Stimulated activated CD8-positive, alpha-beta memory T cell treated with anti-CD3 and anti-CD28 coated beads, Interleukin-4, amount 100 ng/mL, for 24 hours (primary cell): ENCODE measurements around the gene SYT6.
"Not testable (repeated sequence)": the region's sequence is repeated elsewhere in the genome, so short reads cannot be mapped to it uniquely, and the experiment has no call there.

Experiments used
- DNase-seq: peaks from one replicate; pipeline ENCODE4 v3.0.0-alpha.2; 2020; ENCODE audit warnings: low read depth

Gene SYT6

DNA sequence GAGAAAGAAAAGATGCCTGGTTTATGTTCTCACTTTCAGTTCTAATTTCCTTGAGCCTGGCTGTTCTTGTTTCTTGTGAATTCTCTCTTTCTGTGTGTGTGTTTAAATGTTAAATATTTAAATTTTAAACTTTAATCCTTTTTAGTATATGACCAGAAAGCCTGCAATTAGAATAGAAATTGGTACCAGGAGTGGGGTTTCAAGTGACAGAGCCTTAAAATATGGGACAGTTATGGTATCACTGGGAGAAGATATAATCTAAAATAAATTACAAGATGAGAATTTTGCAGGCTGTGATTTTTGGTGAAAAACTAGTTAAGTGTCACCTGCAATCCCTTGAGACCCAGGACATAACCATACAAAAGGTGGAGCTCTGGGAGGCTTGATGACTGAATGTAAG lies 81.4 kb downstream of the SYT6 start:
- no peak for DNase-seq

DNA sequence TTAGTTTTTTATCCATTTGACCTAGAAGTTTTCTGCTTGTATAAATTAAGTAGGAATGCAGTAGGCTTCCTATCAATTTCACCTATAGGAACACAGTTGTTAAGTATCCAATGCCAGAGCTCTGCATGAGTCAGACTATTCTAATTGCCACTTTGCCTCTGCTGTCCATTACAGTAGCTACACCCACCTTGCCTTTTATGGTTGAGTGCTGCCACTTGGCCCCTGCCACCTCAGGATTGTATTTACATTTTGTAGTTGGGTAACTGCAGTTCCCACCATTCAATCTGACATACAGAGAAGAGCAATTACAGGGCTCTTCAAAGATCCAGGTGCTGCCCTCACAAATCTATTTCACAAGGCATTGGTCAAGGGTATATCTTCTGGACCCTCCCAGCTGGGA lies 83.9 kb downstream of the SYT6 start:
- DNase-seq: not testable (repeated sequence)

DNA sequence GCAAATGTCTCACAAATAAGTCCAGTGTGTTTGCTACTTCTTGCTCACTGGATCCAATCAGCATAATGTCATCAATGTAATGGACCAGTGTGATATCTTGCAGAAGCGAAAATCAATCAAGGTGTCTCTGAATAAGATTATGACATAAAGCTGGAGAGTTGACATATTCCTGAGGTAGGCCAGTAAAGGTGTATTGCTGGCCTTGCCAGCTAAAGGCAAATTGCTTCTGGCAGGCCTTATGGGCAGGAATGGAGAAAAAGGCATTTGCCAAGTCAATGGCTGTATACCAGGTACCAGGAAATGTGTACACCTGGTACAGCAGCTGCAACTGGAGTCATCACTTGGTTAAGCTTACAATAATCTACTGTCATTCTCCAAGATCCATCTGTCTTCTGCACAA lies 85.0 kb downstream of the SYT6 start:
- DNase-seq: not testable (repeated sequence)

DNA sequence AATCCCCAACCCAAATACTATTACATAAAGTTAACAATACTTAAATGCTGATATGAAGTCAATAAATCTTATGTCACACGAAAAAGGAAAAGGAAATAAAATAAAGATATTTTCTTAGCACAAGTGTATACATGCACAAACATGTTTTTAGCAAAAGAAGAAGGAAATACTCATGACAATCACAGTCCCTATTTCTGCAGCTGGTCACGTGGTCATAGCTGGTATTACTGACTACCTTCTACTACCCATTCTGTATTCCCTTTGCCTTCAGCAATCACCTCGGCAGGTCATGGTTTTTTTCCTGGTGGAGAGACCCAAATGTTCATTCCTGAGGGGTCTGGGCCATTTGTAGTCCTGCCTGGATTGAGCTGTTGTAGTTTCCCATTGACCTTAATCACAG lies 88.0 kb downstream of the SYT6 start:
- DNase-seq: not testable (repeated sequence)

DNA sequence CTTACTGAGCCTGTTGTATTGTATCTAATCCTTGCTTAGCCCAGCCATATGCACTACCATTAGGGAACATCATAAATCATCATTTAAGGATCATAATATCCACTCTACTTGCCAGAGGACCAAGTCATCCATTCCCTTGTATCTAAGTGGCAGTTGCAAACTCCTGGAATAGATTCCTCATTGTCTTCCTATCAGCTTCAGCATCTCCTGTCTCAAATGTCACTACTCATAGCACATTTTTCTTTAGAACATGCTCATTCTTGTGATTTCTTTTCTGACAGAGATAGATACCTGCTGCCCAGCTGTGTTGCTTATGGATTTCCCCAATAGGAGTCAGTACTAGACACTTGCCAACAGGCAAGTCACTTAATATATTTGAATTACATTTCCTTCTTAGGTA lies 90.1 kb downstream of the SYT6 start:
- no peak for DNase-seq

DNA sequence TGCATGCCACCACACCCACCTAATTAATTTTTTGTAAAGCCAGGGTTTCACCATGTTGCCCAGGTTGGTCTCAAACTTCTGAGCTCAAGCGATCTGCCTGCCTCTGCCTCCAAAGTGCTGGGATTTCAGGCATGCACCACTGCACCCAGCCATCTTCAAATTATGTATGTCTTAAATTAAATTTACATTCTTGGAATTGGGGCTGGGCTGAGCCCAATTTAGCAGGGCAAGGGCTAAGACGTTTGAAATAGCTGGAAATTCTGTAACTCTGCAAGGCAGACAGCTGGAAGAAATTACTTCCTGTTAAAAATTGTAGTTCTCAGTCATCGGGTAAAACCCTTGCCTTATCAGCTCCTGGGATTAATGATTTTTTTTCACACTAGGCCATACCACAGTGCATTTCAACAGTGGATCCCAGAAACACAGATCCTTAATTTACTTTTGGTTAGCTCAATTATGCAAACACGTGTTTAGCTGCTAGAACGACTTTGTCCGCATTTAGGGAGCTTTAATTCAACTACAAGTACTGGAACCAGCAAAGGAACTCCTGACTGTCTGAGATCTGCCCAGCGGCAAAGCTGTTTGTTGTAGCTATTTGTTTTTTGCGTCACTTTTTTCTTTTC lies 91.1 kb downstream of the SYT6 start:
- DNase-seq: no peak

DNA sequence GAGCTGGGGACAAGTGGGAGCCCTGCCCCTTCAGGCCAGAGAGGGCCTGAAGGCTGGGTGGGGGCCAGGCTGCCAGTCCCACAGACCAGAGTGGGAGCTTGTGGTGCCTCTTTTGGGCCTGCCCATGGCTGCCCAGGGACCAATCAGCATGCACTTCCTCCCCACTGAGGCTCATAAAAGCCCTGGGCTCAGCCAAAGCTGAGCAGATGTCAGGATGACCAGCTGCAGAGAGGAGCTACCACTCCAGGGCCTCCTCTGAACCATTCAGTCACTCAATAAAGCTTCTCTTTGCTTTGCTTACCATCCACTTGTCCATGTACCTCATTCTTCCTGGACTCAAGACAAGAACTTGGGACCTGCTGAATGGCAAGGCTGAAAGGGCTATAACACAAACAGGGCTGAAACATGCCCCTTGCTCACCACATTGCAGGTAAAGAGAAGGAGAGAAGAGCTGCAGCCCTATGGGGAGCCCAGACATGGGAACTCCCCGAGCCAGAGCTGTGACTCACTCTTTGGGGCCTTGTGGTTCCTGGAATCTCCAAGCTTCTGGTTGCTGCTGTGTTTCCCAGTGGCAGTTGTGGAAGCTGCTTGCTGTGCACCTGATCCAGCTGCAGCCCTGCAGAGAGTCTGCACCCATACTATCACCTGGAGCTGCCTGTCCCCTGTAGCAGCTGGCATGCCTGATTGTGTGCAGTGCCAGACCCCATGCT lies 92.4 kb downstream of the SYT6 start:
- no peak for DNase-seq

DNA sequence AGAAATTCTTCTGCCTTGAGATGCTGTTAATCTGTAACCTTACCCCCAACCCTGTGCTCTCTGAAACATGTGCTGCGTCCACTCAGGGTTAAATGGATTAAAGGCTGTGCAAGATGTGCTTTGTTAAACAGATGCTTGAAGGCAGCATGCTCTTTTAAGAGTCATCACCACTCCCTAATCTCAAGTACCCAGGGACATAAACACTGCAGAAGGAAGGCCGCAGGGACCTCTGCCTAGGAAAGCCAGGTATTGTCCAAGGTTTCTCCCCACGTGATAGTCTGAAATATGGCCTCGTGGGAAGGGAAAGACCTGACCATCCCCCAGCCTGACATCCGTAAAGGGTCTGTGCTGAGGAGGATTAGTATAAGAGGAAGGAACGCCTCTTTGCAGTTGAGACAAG lies 95.4 kb downstream of the SYT6 start:
- not testable (repeated sequence) for DNase-seq

DNA sequence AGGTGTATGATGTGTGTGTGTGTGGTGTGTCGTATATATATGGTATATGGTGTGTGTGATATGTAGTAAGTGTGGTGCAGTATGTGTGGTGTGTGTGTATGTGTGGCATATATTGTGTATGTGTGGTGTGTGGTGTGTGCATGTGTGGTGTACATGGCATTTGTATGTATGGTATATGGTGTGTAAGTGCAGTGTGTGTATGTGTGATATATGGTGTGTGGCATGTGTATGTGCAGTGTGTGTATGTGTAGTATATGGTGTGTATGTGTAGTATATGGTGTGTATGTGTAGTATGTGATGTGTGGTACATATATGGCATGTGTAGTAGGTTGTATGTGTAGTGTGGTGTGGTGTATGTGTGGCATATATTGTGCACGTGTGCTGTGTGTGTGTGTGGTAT lies 99.5 kb downstream of the SYT6 start:
- no peak for DNase-seq

DNA sequence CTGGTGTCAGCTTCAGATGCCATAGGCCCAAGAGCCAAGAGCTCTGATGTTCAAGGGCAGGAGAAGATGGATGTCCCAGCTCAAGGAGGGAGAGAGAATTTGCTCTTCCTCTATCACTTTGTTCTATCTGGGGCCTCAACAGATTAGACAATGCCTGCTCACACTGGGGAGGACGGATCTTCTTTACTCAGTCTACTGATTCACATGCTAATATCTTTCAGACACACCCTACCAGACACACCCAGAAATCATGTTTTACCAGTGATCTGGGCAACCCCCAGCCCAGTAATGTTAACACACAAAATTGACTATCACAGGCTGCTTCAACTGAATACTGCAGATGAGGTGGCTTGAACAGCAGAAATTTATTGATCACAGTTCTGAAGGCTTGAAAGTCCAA lies 105.4 kb downstream of the SYT6 start:
- DNase-seq: no peak

DNA sequence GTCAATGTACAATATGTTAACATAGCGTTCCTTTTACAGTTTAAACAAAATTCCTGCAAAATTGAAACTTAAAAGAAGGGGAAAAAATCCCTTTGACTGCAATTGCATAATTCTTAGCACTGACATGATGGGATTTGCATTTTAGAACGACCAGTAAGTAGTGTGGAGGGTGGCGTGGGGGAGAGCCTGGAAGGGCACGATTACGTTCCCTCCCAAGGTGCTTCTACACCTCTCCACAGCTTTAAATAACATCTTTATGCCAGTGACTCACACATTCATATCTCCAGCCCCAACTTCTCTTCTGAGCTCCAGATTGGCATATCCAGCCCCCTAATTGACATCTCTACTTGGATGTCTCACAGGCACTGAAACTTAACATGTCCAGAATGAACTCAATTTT lies 110.1 kb downstream of the SYT6 start:
- DNase-seq: no peak

DNA sequence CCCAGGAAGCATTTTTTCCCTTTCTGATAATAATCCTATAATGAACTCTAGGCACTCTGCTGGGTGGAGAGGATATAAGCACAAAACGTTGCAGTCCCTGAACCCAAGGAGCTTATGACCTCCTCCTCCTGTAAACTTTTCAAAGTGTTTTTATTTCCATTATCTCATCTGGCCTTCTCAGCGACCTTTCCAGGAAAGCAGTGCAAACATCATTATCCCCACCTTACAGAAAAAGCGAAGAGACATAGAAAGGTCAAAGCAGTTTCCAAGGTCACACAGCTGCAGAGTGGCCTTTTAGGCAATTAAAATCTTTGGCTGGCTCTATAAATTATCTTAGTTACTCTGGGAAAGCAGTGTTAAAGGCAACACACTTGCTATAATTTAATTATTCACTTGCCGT lies 110.6 kb downstream of the SYT6 start:
- no peak for DNase-seq

DNA sequence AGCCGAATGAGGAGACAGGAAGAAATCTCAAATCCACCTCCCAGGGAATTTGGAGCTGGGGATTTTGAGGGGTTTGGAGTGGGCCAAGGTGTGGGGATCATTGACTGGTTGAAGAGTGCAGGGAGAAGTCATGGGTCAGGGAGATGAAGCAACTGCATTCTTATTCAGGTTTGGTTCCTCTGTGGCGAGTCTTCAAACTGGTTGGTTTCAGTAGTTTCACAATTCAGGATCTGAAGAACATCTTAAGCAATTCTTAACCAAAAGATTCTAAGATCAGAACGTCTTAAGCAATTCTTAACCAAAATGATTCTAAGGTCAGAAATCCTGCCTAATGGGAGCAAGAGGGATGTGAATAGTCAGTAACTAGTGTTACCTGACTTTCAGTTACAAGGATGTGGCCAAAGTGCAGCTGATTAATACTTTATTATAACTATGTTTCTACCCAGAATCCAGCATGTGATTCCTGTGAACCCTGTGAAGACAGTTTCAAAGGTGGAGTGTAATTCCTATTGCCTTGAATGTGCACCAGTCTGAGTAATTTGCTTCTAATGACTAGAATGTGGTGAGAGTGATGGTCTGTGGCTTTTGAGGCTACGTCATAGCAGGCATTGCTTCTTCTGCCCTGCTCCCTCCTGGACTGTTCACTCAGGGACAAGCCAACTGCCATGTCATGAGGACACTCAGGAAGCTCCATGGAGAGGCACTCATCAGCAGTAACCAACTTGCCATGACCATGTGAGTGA lies 113.2 kb downstream of the SYT6 start:
- DNase-seq: no peak
